PC-3 (cell line): ENCODE data around the gene RSF1. TPM values are rescaled to one million over a fixed set of nuclear protein-coding genes. Genes with fewer than 3 reads are reported as not detected.

Experiments used
- ATAC-seq: fragments of 200-7000 bp; cut with Tn5 transposase; 2 replicates; pipeline ENCODE4 v1.9.1; 2020; ENCODE audit warnings: mild to moderate bottlenecking, moderate library complexity
- BruUV-seq: library from RNA; stranded (reverse); fragments of 400-500 nt; replicated peaks from 2 replicates; lab custom pipeline; 2021; lab: Mats Ljungman, UMichigan
- CTCF ChIA-PET: fragments of 300-600 bp; sonication (Branson Sonifier 250); formaldehyde crosslinking; loops from one replicate; lab custom pipeline; 2022; ENCODE audit warnings: antibody characterized with exemption; lab: Charles Lee
- POLR2A ChIA-PET: fragments of 300-600 bp; sonication (Branson Sonifier 250); formaldehyde crosslinking; loops from one replicate; lab custom pipeline; 2022; ENCODE audit warnings: antibody characterized with exemption; ENCODE audit not compliant: unreplicated experiment; lab: Charles Lee
- DNase-seq: peaks from one replicate; pipeline ENCODE4 v3.0.0-alpha.2; 2015
- H2AFZ ChIP-seq: fragments of 300-600 bp; sonication (generic); 2 replicates; pipeline ENCODE4 v1.6.0; 2016; ENCODE audit warnings: antibody characterized with exemption, low read length
- H3F3A ChIP-seq: fragments of 300-600 bp; sonication (generic); one replicate; pipeline ENCODE4 v1.6.0; 2017; ENCODE audit warnings: antibody characterized with exemption, low read length, control low read depth, mild to moderate bottlenecking; ENCODE audit not compliant: unreplicated experiment
- H3K27ac ChIP-seq: fragments of 300-600 bp; sonication (generic); 2 replicates; pipeline ENCODE4 v1.5.1; 2016; ENCODE audit warnings: mild to moderate bottlenecking, low read length
- H3K27me3 ChIP-seq: fragments of 300-600 bp; sonication (generic); 2 replicates; pipeline ENCODE4 v1.6.1; 2016; ENCODE audit warnings: low read length, mixed read lengths
- H3K36me3 ChIP-seq: fragments of 300-600 bp; sonication (generic); 2 replicates; pipeline ENCODE4 v1.6.1; 2016; ENCODE audit warnings: low read depth, mixed run types, low read length, mixed read lengths
- H3K4me1 ChIP-seq: fragments of 300-600 bp; sonication (generic); 2 replicates; pipeline ENCODE4 v1.5.1; 2016; ENCODE audit warnings: low read length; ENCODE audit not compliant: insufficient read depth
- H3K4me2 ChIP-seq: fragments of 300-600 bp; sonication (generic); 2 replicates; pipeline ENCODE4 v1.6.0; 2016; ENCODE audit warnings: low read length
- H3K4me3 ChIP-seq: fragments of 300-600 bp; sonication (generic); 2 replicates; pipeline ENCODE4 v1.5.1; 2016; ENCODE audit warnings: mild to moderate bottlenecking, low read length, mixed read lengths
- H3K79me2 ChIP-seq: fragments of 300-600 bp; sonication (generic); 2 replicates; pipeline ENCODE4 v1.6.1; 2017; ENCODE audit warnings: low read length, mixed read lengths
- H3K9ac ChIP-seq: fragments of 300-600 bp; sonication (generic); 2 replicates; pipeline ENCODE4 v1.6.0; 2016; ENCODE audit warnings: mild to moderate bottlenecking, low read length
- H3K9me2 ChIP-seq: fragments of 300-600 bp; sonication (generic); replicated peaks from 2 replicates; pipeline ENCODE4 v1.6.1; 2016; ENCODE audit warnings: mixed run types, low read length, mixed read lengths
- H3K9me3 ChIP-seq: fragments of 300-600 bp; sonication (generic); 2 replicates; pipeline ENCODE4 v1.6.1; 2016; ENCODE audit warnings: low read length, mixed read lengths
- H4K20me1 ChIP-seq: fragments of 300-600 bp; sonication (generic); 2 replicates; pipeline ENCODE4 v1.6.1; 2016; ENCODE audit warnings: low read length, mixed read lengths
- CTCF ChIP-seq: fragments of 300-600 bp; sonication (generic); conservative IDR thresholded peaks from 2 replicates; pipeline ENCODE4 v1.5.1; 2017; ENCODE audit warnings: antibody characterized with exemption, low read depth, mild to moderate bottlenecking, low read length
- EZH2 ChIP-seq: fragments of 300-600 bp; sonication (generic); IDR thresholded peaks from one replicate; pipeline ENCODE4 v1.6.1; 2017; ENCODE audit warnings: antibody characterized with exemption, mild to moderate bottlenecking, low read length; ENCODE audit not compliant: unreplicated experiment
- EZH2phosphoT487 ChIP-seq: fragments of 300-600 bp; sonication (generic); IDR thresholded peaks from 2 replicates; pipeline ENCODE4 v1.6.1; 2018; ENCODE audit warnings: mild to moderate bottlenecking, antibody characterized with exemption, low read length, borderline replicate concordance
- intact Hi-C: fragments of 100-400 bp; cut with micrococcal nuclease; formaldehyde crosslinking; loops from 2 replicates; pipeline ENCODE4 v1.9.0; 2023
- total RNA-seq: library from RNA; depleted of rRNA; stranded (reverse); fragments of >200 nt; gene quantifications from 2 replicates; pipeline ENCODE4 v1.2.3, GENCODE V29; 2014

Gene RSF1
- total RNA-seq, 1 experiment from 2014 or later = 30.0 TPM

- no TSS peak for BruUV-seq
- Histone ChIP-seq H3K4me3 (no peak overlapping the region), H3K27me3 (no peaks in the 10 kb centered on the region), H3K4me2 (no peak overlapping the region), H2AFZ (no peak overlapping the region), H3K27ac (no peak overlapping the region), H3K79me2 (no peaks in the 10 kb centered on the region), H3K36me3 (peaks cover 26% of the 10 kb centered on the region), H3K9me2 (no peaks in the 10 kb centered on the region), H3K9ac (no peak overlapping the region), H4K20me1 (no peaks in the 10 kb centered on the region), H3K4me1 (no peaks in the 10 kb centered on the region), H3F3A (peaks cover 5% of the 10 kb centered on the region), H3K9me3 (peaks cover 11% of the 10 kb centered on the region)
- TF ChIP-seq EZH2phosphoT487 = no peak
- no peak for TF ChIP-seq EZH2
- TF ChIP-seq CTCF = no peak
- intact Hi-C loops = no loop called here
- CTCF ChIA-PET = no interaction called here
- ATAC-seq (no peak), DNase-seq (no peak)
- POLR2A ChIA-PET = no interaction called here
These were observed 89.7 kb downstream of the RSF1 start for GRCh38 chr11:77730789-77731188.

- H3K36me3 ChIP-seq = peaks cover 28% of the 10 kb centered on the region
- H2AFZ ChIP-seq = no peak overlapping the region
- no peak overlapping the region for H3K4me2 ChIP-seq
- no peak for ATAC-seq
- H3F3A ChIP-seq = no peaks in the 10 kb centered on the region
- no peaks in the 10 kb centered on the region for H4K20me1 ChIP-seq
- H3K9me2 ChIP-seq = no peaks in the 10 kb centered on the region
- ChIA-PET POLR2A (no interaction called here), CTCF (no interaction called here)
- no peaks in the 10 kb centered on the region for H3K79me2 ChIP-seq
- H3K4me3 ChIP-seq = no peak overlapping the region
- intact Hi-C loops = no loop called here
- no peak for TF ChIP-seq EZH2phosphoT487
- TF ChIP-seq EZH2 = no peak
- TF ChIP-seq CTCF = no peak
- no peaks in the 10 kb centered on the region for H3K27me3 ChIP-seq
- no peak overlapping the region for H3K9ac ChIP-seq
- no peak overlapping the region for H3K27ac ChIP-seq
- no TSS peak for BruUV-seq
- no peaks in the 10 kb centered on the region for H3K4me1 ChIP-seq
- no peak for DNase-seq
- H3K9me3 ChIP-seq = peaks cover 11% of the 10 kb centered on the region
These were observed 91.5 kb downstream of the RSF1 start for GRCh38 chr11:77729063-77729462.

DNA sequence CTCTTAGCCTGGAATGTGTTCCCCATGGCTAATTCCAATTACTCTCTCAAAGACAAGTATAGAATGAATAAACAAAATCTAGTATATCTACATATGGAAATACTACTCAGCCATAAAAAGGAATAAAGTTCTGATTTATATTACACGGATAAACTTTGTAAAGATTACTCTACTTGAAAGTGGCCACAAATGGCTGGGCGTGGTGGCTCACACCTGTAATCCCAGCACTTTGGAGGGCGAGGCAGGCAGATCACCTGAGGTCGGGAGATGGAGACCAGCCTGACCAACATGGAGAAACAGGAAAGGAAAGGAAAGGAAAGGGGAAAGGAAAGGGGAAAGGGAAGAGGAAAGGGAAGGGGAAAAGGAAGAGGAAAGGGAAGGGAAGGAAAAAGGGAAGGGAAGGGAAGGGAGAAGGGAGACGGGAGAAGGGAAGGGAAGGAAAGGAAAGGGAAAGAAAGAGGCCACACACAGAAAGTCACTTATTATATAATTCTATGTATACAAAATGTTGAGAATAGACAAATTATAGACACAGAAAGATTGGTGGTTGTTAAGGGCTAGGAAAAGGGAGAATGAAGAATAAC is 92.2 kb downstream of the RSF1 start:
- H3K36me3 ChIP-seq = peaks cover 24% of the 10 kb centered on the region
- peaks cover 11% of the 10 kb centered on the region for H3K9me3 ChIP-seq
- no peak overlapping the region for H2AFZ ChIP-seq
- no peaks in the 10 kb centered on the region for H4K20me1 ChIP-seq
- intact Hi-C loops = no loop called here
- no peak for DNase-seq
- H3K9me2 ChIP-seq = no peaks in the 10 kb centered on the region
- TF ChIP-seq EZH2phosphoT487 (no peak), CTCF (no peak), EZH2 (no peak)
- H3K79me2 ChIP-seq = no peaks in the 10 kb centered on the region
- CTCF ChIA-PET = no interaction called here
- POLR2A ChIA-PET = no interaction called here
- no peak overlapping the region for H3K9ac ChIP-seq
- H3K4me1 ChIP-seq = no peaks in the 10 kb centered on the region
- H3K4me2 ChIP-seq = no peak overlapping the region
- BruUV-seq = no TSS peak
- no peak overlapping the region for H3K4me3 ChIP-seq
- ATAC-seq = no peak
- no peaks in the 10 kb centered on the region for H3K27me3 ChIP-seq
- H3K27ac ChIP-seq = no peak overlapping the region
- H3F3A ChIP-seq = no peaks in the 10 kb centered on the region
